GM18505 (cell line): ENCODE data around the gene ADCY2.

ENCODE experiments used
- ATAC-seq: cut with Tn5 transposase; IDR thresholded peaks from one replicate; pipeline ENCODE4 v1.9.1; 2021; ENCODE audit not compliant: unreplicated experiment
- POLR2A ChIP-seq: IDR thresholded peaks from 4 replicates; pipeline ENCODE4 v1.6.1; 2011; ENCODE audit warnings: borderline replicate concordance; ENCODE audit not compliant: insufficient read depth, insufficient read length; ENCODE audit errors: extremely low read depth

Gene ADCY2

GRCh38 chr5:7876867-7877266, 480.9 kb downstream of the ADCY2 start:
- TF ChIP-seq POLR2A = no peak
- ATAC-seq = peak; percentile 44

- no peak for ATAC-seq
- TF ChIP-seq POLR2A = no peak
These were observed 481.9 kb downstream of the ADCY2 start for GRCh38 chr5:7877851-7878250.

GRCh38 chr5:7878381-7878873, 482.5 kb downstream of the ADCY2 start:
- peak; percentile 97 for ATAC-seq
- no peak for TF ChIP-seq POLR2A
